Neural cell (in vitro differentiated cells): ENCODE data around the gene TRIO.

Experiments used
- POLR2AphosphoS5 ChIP-seq: IDR thresholded peaks from 2 replicates; pipeline ENCODE4 v1.6.1; 2012
- RAD21 ChIP-seq: fragments of 450-650 bp; conservative IDR thresholded peaks from 2 replicates; pipeline ENCODE4 v1.6.1; 2014; ENCODE audit warnings: antibody characterized with exemption, mild to moderate bottlenecking, moderate library complexity
- TAF1 ChIP-seq: IDR thresholded peaks from 2 replicates; pipeline ENCODE4 v1.6.1; 2012; ENCODE audit warnings: low read depth
- TF ChIP-seq, protein P1 (sequence below): fragments of 450-650 bp; IDR thresholded peaks from 2 replicates; pipeline ENCODE4 v1.5.1; 2014; ENCODE audit warnings: antibody characterized with exemption, mild to moderate bottlenecking, moderate library complexity; ENCODE audit not compliant: poor library complexity, severe bottlenecking

DNA sequence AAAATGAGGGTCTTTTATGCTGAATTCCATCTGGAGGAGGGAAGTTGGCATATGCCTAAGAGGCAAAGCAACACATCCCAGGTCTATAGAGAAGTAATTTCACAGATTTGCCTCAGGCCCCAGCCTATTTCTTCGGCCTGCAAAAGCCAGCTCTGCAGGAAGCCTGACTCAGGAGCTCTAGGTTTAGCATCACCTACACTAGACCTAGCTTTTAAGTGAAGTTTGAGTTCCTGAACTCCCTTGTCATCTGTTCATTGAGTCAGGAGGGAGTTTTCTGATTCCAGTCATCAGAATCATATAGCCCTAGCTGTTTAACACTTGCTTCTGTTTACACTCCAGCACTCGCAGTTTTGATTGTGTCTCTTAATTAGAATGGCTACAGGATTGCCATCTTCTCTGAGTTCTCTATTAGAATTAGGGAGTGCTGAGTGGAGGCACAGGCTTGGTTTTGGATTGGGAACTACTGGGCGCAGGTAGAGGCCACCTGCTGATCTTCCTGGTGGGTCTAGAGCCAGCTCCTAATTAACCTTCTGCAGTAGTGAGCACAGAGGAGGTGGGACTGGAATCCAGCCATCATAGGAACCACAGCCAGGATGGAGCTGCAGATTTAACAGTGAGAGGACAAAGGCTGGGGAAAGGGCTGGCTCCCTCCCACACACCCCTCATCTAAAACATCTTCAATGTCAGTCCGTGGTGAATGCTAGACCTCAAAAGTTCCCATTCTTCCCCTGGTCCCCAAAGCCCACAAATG lies 179.5 kb downstream of the TRIO start:
- TF ChIP-seq, protein P1, sequence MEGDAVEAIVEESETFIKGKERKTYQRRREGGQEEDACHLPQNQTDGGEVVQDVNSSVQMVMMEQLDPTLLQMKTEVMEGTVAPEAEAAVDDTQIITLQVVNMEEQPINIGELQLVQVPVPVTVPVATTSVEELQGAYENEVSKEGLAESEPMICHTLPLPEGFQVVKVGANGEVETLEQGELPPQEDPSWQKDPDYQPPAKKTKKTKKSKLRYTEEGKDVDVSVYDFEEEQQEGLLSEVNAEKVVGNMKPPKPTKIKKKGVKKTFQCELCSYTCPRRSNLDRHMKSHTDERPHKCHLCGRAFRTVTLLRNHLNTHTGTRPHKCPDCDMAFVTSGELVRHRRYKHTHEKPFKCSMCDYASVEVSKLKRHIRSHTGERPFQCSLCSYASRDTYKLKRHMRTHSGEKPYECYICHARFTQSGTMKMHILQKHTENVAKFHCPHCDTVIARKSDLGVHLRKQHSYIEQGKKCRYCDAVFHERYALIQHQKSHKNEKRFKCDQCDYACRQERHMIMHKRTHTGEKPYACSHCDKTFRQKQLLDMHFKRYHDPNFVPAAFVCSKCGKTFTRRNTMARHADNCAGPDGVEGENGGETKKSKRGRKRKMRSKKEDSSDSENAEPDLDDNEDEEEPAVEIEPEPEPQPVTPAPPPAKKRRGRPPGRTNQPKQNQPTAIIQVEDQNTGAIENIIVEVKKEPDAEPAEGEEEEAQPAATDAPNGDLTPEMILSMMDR = no peak
- TF ChIP-seq RAD21 (no peak), POLR2AphosphoS5 (no peak), TAF1 (no peak)
